GM21529 (cell line): ENCODE data around the gene LAMP1.
A peak's percentile ranks its signal among the peaks of the same experiment; 100 is the strongest.
"Not testable (repeated sequence)": the region's sequence is repeated elsewhere in the genome, so short reads cannot be mapped to it uniquely, and the experiment has no call there.

Experiments
- ATAC-seq: cut with Tn5 transposase; IDR thresholded peaks from one replicate; pipeline ENCODE4 v1.9.1; 2021; ENCODE audit not compliant: unreplicated experiment

The LAMP1 gene

GRCh38 chr13:113296823-113297369, at the start of gene LAMP1:
Gene LAMP1, plus strand, starts transcription at chr13:113297239. Its CDS starts 196 bp downstream, at chr13:113297435.
- ATAC-seq, result peak; percentile 76

- ATAC-seq, result no peak
Observed at GRCh38 chr13:113252516-113253095, 44.4 kb upstream of the LAMP1 start.

DNA sequence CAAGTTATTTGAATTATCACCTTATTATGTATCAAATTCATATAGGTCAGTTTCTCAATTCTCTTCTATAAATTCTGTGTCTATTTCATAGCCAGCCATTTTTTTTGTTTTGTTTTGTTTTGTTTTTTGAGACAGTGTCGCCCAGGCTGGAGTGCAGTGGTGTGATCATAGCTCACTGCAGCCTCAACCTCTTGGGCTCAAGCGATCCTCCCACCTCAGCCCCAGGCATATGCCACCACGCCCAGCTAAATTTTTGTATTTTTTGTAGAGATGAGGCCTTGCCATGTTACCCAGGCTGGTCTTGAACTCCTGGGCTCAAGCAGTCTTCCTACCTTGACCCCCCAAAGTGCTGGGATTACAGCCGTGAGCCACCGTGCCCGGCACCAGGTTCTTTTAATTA, 39.1 kb upstream of the LAMP1 start:
- not testable (repeated sequence) for ATAC-seq

DNA sequence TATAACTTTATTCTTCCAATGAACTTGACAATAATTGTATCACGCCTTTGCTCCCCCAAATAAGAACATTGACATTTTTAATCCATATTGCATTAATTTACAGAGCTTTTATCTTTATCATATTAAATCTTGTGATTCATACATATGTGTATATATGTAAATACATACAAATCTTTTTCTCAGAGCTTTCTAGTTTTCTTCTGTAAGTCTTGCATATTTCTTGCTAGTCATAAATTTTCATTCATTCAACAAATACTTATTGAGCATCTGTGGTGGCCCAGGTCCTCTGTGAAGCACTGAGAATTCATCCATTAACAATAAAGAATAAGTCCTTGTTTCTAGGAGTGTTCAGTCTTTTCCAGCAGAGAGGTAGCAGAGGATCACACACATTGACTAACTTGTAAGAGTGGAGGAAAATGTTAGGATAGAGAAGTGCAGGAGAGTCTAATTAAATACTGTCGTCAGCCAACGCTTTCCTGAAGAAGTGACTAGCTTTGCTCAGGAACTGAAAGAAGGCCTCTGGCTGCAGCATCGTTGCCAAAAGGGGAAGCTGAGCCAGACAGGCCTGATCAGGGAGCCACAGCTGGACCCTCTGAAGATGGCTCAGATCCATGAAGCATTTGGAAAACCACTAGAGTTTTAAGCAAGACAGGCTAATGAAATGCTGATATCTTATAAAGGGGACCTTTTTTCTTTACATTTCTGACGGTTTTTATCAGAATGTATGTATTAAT, 38.6 kb upstream of the LAMP1 start:
- no peak for ATAC-seq

DNA sequence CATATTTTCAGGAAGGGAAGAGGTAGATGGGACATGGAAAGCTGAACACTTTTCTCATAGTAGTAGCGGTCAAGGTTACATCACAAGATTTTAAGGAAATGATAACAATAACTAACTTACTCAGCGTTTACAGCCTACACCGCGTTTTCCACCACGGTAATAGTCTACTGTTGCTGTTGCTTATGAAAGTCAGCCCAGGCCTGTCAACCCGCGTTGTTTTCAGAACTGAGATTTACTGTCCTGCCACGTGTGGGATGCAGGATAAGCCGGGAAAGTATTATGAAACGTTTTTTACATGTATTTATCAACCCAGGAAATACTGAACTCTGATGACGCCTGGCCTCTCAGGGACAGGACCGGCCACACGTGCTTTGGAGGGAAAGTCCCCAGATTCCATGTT, 36.0 kb upstream of the LAMP1 start:
- no peak for ATAC-seq

- ATAC-seq, result not testable (repeated sequence)
Observed at GRCh38 chr13:113263016-113263415, 34.0 kb upstream of the LAMP1 start.

DNA sequence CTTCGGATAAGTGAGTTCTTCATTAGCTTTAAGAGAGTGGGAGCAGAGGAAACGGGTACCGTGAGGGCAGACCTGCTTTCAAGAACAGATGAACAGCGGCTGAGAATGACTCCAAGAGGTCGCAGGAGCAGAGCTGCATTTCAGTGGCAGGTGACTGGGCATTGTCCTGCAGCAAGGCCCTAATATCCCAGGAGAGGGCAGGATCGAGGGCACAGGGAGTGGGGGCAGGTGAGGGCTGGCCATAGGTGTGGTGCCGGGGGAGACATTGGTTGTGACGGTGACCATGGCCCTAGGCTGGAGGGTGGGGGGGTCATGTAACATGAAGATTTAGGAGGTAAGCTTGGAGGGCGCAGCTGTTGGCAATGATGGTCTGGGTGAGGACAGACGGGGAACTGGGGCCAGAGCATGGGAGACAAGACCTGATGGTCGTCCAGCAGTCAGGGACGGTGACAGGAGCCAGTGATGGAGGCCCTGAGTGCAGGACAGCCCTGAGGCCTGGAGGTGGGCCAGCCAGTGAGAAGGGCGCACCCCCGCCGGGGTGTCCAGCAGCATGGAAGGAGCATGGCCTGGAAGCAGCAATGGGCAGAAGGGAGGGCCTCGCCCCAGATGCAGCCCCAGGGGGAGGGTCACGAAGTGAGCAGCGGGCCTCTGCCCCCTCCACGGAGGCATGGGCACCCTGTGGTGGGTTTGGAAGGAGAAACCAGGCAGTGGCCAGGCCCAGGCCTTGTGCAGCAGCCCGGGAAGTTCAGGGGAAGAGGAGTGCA, 29.2 kb upstream of the LAMP1 start:
- ATAC-seq, result no peak

DNA sequence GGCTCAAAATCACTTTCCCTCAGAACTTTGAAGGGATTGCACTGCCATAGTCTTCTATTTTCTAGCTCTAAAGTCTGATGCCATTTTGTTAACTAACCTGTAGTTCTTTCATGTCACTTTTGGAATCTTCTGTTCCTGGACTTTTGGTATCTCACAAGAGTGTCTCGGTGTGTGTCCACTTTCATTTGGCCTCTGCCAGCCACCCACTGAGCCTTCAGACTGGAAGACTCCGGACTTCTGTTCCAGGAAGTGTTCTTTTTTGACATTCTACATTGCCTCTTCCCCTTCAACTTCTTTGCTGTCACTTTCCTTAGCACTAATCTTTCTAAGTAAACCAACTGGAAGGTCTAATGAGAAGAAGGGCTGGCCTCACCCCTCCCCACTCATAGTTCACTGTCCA, 25.0 kb upstream of the LAMP1 start:
- no peak for ATAC-seq

DNA sequence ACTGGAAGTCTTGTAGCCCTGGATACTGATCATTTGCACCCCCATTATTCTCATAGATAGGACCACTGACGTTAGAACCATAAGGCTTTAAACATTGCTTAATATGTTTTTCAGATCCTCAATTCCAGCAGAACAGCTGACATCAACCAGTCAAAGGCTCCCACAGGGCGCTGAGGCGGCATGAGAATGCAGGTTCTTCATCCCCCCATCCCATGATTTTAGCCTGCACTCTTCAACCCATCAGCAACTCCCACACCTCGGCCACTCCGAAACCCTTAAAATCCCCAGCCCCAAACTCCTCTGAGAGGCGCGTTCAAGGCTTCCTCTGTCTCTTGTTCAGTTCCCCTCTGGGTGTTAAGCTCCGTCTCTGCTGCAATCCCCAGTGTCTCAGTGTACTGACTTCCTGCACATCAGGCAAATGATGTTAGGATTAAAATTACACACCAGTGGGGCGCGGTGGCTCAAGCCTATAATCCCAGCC, 24.3 kb upstream of the LAMP1 start:
- no peak for ATAC-seq

GRCh38 chr13:113273321-113273720, 23.7 kb upstream of the LAMP1 start:
- ATAC-seq, result no peak

GRCh38 chr13:113273851-113274590, 23.0 kb upstream of the LAMP1 start:
- no peak for ATAC-seq

GRCh38 chr13:113274721-113275120, 22.3 kb upstream of the LAMP1 start:
- ATAC-seq, result no peak

DNA sequence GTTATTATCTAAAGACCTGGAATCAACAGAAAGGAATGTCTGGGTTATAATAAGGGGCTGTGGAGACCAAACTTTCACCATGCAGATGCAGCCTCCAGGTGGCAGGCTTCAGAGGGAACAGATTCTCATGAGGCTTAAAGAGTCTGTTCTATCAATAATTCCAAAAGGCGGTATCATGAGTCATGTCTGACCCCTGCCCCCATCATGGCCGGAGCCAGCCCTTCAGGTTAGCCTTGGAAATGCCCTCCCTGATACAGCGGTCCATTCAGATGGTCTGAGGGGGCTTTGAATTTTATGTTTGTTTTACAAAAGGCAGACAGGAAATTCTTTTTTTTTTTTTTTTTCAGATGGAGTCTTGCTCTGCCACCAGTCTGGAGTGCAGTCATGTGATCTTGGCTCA, 21.7 kb upstream of the LAMP1 start:
- no peak for ATAC-seq

GRCh38 chr13:113280126-113280525, 16.9 kb upstream of the LAMP1 start:
- ATAC-seq, result no peak

GRCh38 chr13:113283904-113284303, 13.1 kb upstream of the LAMP1 start:
- ATAC-seq, result no peak

GRCh38 chr13:113288880-113289279, 8.2 kb upstream of the LAMP1 start:
- no peak for ATAC-seq

- ATAC-seq, result no peak
Observed at GRCh38 chr13:113291129-113291528, 5.9 kb upstream of the LAMP1 start.

DNA sequence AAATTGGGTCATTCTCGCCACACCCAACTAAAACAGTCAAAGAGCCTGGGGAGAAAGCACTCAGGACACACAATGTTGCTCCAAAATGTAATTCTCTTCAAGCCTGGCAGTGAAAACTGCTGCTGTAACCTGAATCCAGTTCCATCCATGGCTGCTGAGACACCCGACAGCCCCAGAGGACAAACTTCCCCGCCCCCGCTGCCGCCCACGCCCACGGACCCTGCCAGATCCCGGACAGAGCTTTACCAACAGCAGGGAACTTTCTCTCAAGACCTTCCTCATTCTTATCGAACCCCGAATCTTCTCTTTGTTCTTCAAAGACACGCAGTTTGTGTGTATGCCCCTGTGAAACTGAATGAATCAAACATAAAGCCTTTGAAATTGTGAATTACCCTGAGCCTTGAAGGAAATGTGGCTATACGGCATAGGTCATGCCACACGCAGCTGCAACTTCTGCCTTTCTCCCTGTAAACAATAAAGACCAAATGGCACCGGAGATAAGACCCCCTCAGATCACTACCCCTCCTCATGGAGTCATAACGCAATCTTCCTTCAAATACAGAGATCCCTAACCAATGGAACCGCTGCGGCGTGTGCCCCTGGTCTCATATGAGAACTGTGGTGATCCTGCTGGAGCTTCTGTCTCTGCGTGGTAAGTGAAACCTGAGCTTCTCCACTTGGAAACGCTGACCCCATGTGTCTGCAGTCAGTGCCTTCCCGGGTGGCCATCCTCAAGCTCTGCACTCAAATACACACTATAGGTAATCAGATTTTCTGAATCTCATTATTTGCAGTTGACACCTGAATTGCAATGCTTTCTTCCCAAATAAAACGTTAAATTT, 4.8 kb upstream of the LAMP1 start:
- ATAC-seq, result no peak

- ATAC-seq, result no peak
Observed at GRCh38 chr13:113293686-113294085, 3.4 kb upstream of the LAMP1 start.

DNA sequence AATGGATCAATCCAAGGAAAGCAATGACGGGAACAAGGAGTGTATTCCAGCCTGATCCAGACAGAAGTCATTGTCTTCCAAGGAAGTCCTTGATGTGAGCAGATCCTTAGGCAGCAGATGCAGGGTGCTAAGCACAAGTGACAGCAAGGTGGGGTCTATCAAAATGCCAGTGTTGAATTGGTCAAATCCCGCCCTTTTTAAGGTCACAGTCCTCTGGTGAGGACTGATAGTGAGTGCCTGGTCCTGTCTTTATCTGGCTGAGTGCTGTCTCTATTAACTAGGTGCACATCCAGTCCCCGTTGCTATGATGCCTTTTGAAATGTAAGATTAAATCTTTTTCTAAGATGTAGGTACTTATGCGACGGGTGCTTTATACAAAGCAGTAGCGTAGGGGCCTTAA, 1.3 kb upstream of the LAMP1 start:
- no peak for ATAC-seq
